ENCODE measurements around the gene CPNE7.
"Not testable (repeated sequence)": the region's sequence is repeated elsewhere in the genome, so short reads cannot be mapped to it uniquely, and the experiment has no call there.

Gene CPNE7

GRCh38 chr16:89579351-89579750, 3.8 kb downstream of the CPNE7 start:
- Mint-ChIP-seq H3K9me3 (no peaks in the 10 kb centered on the region), H3K4me3 (no peak overlapping the region), H3K36me3 (no peaks in the 10 kb centered on the region), H3K27ac (no peak overlapping the region), H3K27me3 (no peaks in the 10 kb centered on the region), H3K4me1 (no peaks in the 10 kb centered on the region)
- ATAC-seq (ENCODE audit: low read depth) = no peak
- DNase-seq (ENCODE audit: low spot score in 2 of 2) = no peak

GRCh38 chr16:89581045-89581695, 5.6 kb downstream of the CPNE7 start:
- no peak for DNase-seq (ENCODE audit: low spot score in 2 of 2)
- H3K27me3 Mint-ChIP-seq = no peaks in the 10 kb centered on the region
- H3K4me3 Mint-ChIP-seq = no peak overlapping the region
- H3K4me1 Mint-ChIP-seq = no peaks in the 10 kb centered on the region
- H3K36me3 Mint-ChIP-seq = no peaks in the 10 kb centered on the region
- H3K9me3 Mint-ChIP-seq = no peaks in the 10 kb centered on the region
- H3K27ac Mint-ChIP-seq = no peak overlapping the region
- ATAC-seq (ENCODE audit: low read depth) = no peak

- H3K4me3 Mint-ChIP-seq = no peak overlapping the region
- no peak for DNase-seq (ENCODE audit: low spot score in 2 of 2)
- H3K4me1 Mint-ChIP-seq = no peaks in the 10 kb centered on the region
- H3K27me3 Mint-ChIP-seq = no peaks in the 10 kb centered on the region
- no peaks in the 10 kb centered on the region for H3K9me3 Mint-ChIP-seq
- H3K36me3 Mint-ChIP-seq = no peaks in the 10 kb centered on the region
- no peak overlapping the region for H3K27ac Mint-ChIP-seq
- no peak for ATAC-seq (ENCODE audit: low read depth)
Observed at GRCh38 chr16:89581861-89582563, 6.5 kb downstream of the CPNE7 start.

- ATAC-seq (ENCODE audit: low read depth) = no peak
- no peak overlapping the region for H3K4me3 Mint-ChIP-seq
- H3K27me3 Mint-ChIP-seq = no peaks in the 10 kb centered on the region
- no peak overlapping the region for H3K27ac Mint-ChIP-seq
- no peaks in the 10 kb centered on the region for H3K36me3 Mint-ChIP-seq
- no peak for DNase-seq (ENCODE audit: low spot score in 2 of 2)
- H3K9me3 Mint-ChIP-seq = no peaks in the 10 kb centered on the region
- H3K4me1 Mint-ChIP-seq = no peaks in the 10 kb centered on the region
Observed at GRCh38 chr16:89582614-89583196, 7.1 kb downstream of the CPNE7 start.

- DNase-seq (ENCODE audit: low spot score in 2 of 2) (no peak), ATAC-seq (ENCODE audit: low read depth) (no peak)
- H3K36me3 Mint-ChIP-seq = no peaks in the 10 kb centered on the region
- H3K4me1 Mint-ChIP-seq = no peaks in the 10 kb centered on the region
- no peaks in the 10 kb centered on the region for H3K9me3 Mint-ChIP-seq
- no peak overlapping the region for H3K4me3 Mint-ChIP-seq
- no peak overlapping the region for H3K27ac Mint-ChIP-seq
- H3K27me3 Mint-ChIP-seq = no peaks in the 10 kb centered on the region
Observed at GRCh38 chr16:89583197-89583894, 7.8 kb downstream of the CPNE7 start.

- Mint-ChIP-seq H3K4me1 (no peaks in the 10 kb centered on the region), H3K36me3 (no peaks in the 10 kb centered on the region), H3K4me3 (no peak overlapping the region), H3K27me3 (no peaks in the 10 kb centered on the region), H3K27ac (no peak overlapping the region), H3K9me3 (no peaks in the 10 kb centered on the region)
- ATAC-seq (ENCODE audit: low read depth) (no peak), DNase-seq (ENCODE audit: low spot score in 2 of 2) (no peak)
Observed at GRCh38 chr16:89583895-89584644, 8.5 kb downstream of the CPNE7 start.

GRCh38 chr16:89584768-89585549, 9.4 kb downstream of the CPNE7 start:
- Mint-ChIP-seq H3K4me3 (no peak overlapping the region), H3K4me1 (no peaks in the 10 kb centered on the region), H3K9me3 (no peaks in the 10 kb centered on the region), H3K27ac (no peak overlapping the region), H3K36me3 (no peaks in the 10 kb centered on the region), H3K27me3 (no peaks in the 10 kb centered on the region)
- ATAC-seq (ENCODE audit: low read depth) (no peak), DNase-seq (ENCODE audit: low spot score in 2 of 2) (no peak)

GRCh38 chr16:89586218-89586617, 10.7 kb downstream of the CPNE7 start:
- no peaks in the 10 kb centered on the region for H3K4me1 Mint-ChIP-seq

GRCh38 chr16:89586853-89587252, 11.3 kb downstream of the CPNE7 start:
- Mint-ChIP-seq H3K27me3 (no peaks in the 10 kb centered on the region), H3K4me1 (no peaks in the 10 kb centered on the region), H3K9me3 (no peaks in the 10 kb centered on the region), H3K27ac (no peak overlapping the region), H3K36me3 (no peaks in the 10 kb centered on the region), H3K4me3 (no peak overlapping the region)
- ATAC-seq (ENCODE audit: low read depth) (no peak), DNase-seq (ENCODE audit: low spot score in 2 of 2) (no peak)

More at GRCh38 chr16:89586218-89586617, 10.7 kb downstream of the CPNE7 start:
- H3K27ac Mint-ChIP-seq = no peak overlapping the region
- no peaks in the 10 kb centered on the region for H3K9me3 Mint-ChIP-seq
- no peak for ATAC-seq (ENCODE audit: low read depth)
- H3K27me3 Mint-ChIP-seq = no peaks in the 10 kb centered on the region
- H3K36me3 Mint-ChIP-seq = no peaks in the 10 kb centered on the region
- no peak overlapping the region for H3K4me3 Mint-ChIP-seq
- no peak for DNase-seq (ENCODE audit: low spot score in 2 of 2)

- not testable (repeated sequence) for H3K27me3 Mint-ChIP-seq; H3K4me3 Mint-ChIP-seq; H3K9me3 Mint-ChIP-seq; H3K27ac Mint-ChIP-seq; H3K36me3 Mint-ChIP-seq; DNase-seq (ENCODE audit: low spot score in 2 of 2); ATAC-seq (ENCODE audit: low read depth); H3K4me1 Mint-ChIP-seq
Observed at GRCh38 chr16:89587676-89588075, 12.1 kb downstream of the CPNE7 start.

GRCh38 chr16:89588413-89589109, 13.0 kb downstream of the CPNE7 start:
- no peak for DNase-seq (ENCODE audit: low spot score in 2 of 2)
- Mint-ChIP-seq H3K27ac (no peak overlapping the region), H3K4me1 (no peaks in the 10 kb centered on the region), H3K9me3 (no peaks in the 10 kb centered on the region), H3K27me3 (no peaks in the 10 kb centered on the region), H3K4me3 (no peak overlapping the region), H3K36me3 (no peaks in the 10 kb centered on the region)
- no peak for ATAC-seq (ENCODE audit: low read depth)

GRCh38 chr16:89589241-89589926, 13.8 kb downstream of the CPNE7 start:
- no peaks in the 10 kb centered on the region for H3K36me3 Mint-ChIP-seq
- DNase-seq (ENCODE audit: low spot score in 2 of 2) = no peak
- no peaks in the 10 kb centered on the region for H3K27me3 Mint-ChIP-seq
- no peak overlapping the region for H3K27ac Mint-ChIP-seq
- ATAC-seq (ENCODE audit: low read depth) = no peak
- no peaks in the 10 kb centered on the region for H3K9me3 Mint-ChIP-seq
- no peak overlapping the region for H3K4me3 Mint-ChIP-seq
- H3K4me1 Mint-ChIP-seq = no peaks in the 10 kb centered on the region

Measured in memory B cell (primary cell).